Esophagus muscularis mucosa (tissue), 4 donors: ENCODE data around the gene QPCTL. TPM values are rescaled to one million over a fixed set of nuclear protein-coding genes. Genes with fewer than 3 reads are reported as not detected.

Experiments
- DNase-seq: peaks from one replicate; pipeline ENCODE4 v3.0.0-alpha.2; 2017; ENCODE audit errors: extremely low spot score
- H3K27ac ChIP-seq, 4 donors: fragments of 200-600 bp; sonication (generic); replicated peaks in 1 of 4; 1 replicate in 3 of 4; 2 replicates in 1 of 4; pipeline ENCODE4 v1.5.1; 2016 to 2019; ENCODE audit warnings: mild to moderate bottlenecking in 1 of 4
- H3K27me3 ChIP-seq, 4 donors: fragments of 200-600 bp; sonication (generic); one replicate each; pipeline versions ENCODE4 v1.5.1 to v1.6.0; 2016 to 2019
- H3K36me3 ChIP-seq, 4 donors: fragments of 200-600 bp; sonication (generic); one replicate each; pipeline ENCODE4 v1.5.1; 2016 to 2019
- H3K4me1 ChIP-seq, 4 donors: fragments of 200-600 bp; sonication (generic); one replicate each; pipeline ENCODE4 v1.5.1; 2016 to 2019
- H3K4me3 ChIP-seq, 4 donors: fragments of 200-600 bp; sonication (generic); 1 replicate in 2 of 4; 2 replicates in 2 of 4; pipeline ENCODE4 v1.5.1; 2016 to 2019; ENCODE audit warnings: mild to moderate bottlenecking in 4 of 4, moderate library complexity in 1 of 4
- H3K9me3 ChIP-seq, 4 donors: fragments of 200-600 bp; sonication (generic); 1 replicate in 3 of 4; 2 replicates in 1 of 4; pipeline ENCODE4 v1.5.1; 2016 to 2019
- CTCF ChIP-seq, 3 experiments: fragments of 200-600 bp in 2 of 3; fragments of 450-650 bp in 1 of 3; sonication (generic) in 2 of 3; IDR thresholded peaks; one replicate each; pipeline ENCODE4 v1.5.1; 2017 to 2019; ENCODE audit warnings: antibody characterized with exemption in 3 of 3, mild to moderate bottlenecking in 2 of 3, moderate library complexity in 1 of 3
- EP300 ChIP-seq: sonication (generic); formaldehyde crosslinking; IDR thresholded peaks from one replicate; pipeline ENCODE4 v1.6.1; 2017; ENCODE audit warnings: antibody characterized with exemption
- POLR2A ChIP-seq: fragments of 450-650 bp; IDR thresholded peaks from one replicate; pipeline ENCODE4 v1.6.1; 2017; ENCODE audit warnings: antibody characterized with exemption, moderate library complexity, mild to moderate bottlenecking, low read depth
- POLR2AphosphoS5 ChIP-seq, 2 donors: sonication (generic); formaldehyde crosslinking; IDR thresholded peaks; one replicate each; pipeline ENCODE4 v1.6.1; 2017; ENCODE audit warnings: antibody characterized with exemption in 2 of 2
- WGBS: methylation state at CpG from one replicate; pipeline ENCODE4 v1.1.5; 2018; 5-methylcytosine and 5-hydroxymethylcytosine counted together
- intact Hi-C: fragments of 100-400 bp; cut with DNase I; formaldehyde crosslinking; loops from one replicate; pipeline ENCODE4 v1.15.1; 2023
- total RNA-seq, 4 donors: library from RNA; depleted of rRNA; stranded (reverse); fragments of >200 nt; gene quantifications; one replicate each; pipeline versions ENCODE4 v1.1.0 to v1.2.1, GENCODE V29; 2016

Gene QPCTL
- total RNA-seq, 4 donors from 2014 or later: 4.6 to 6.8 (median 6.0) TPM

- TF ChIP-seq CTCF (IDR thresholded peaks at IDR 0.05): no peak
- TF ChIP-seq EP300: no peak
- TF ChIP-seq POLR2AphosphoS5 (IDR thresholded peaks at IDR 0.05): no peak
- TF ChIP-seq POLR2A: no peak
- WGBS: 90% methylated on average over 1 of the region's 1 CpG
- no peak overlapping the region for H3K4me3 ChIP-seq
- no peaks in the 10 kb centered on the region for H3K9me3 ChIP-seq
- H3K36me3 ChIP-seq: no peaks in the 10 kb centered on the region
- no peak overlapping the region for H3K27ac ChIP-seq
- peaks cover 11 to 13% (median 11%) of the 10 kb centered on the region in 4 donors for H3K4me1 ChIP-seq
- intact Hi-C loops: no loop called here
- H3K27me3 ChIP-seq: peaks cover 0 to 92% (median 22%) of the 10 kb centered on the region in 4 donors
- DNase-seq: no peak
These were observed 28.7 kb upstream of the QPCTL start for GRCh38 chr19:45663800-45664199.

DNA sequence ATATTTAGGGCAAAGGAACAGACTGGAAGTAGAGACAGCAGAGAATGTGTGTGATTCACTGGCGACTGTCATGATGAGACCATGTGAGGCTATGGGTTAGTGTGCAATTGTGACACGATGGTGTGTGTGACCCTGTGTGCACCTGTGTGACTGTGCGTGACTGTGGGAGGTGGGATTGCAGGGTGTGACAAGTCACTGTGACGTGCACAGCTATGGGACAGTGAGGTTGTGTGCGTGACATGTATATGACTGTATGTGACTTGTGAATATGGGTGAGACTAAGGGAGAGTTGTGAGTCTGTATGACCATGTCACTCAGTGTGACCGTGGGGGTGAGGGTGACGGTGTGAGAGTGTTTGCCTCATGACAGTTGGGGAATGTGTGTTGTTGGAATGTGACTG lies 27.9 kb upstream of the QPCTL start:
- H3K27me3 ChIP-seq: peaks cover 4 to 93% (median 29%) of the 10 kb centered on the region in 4 donors
- H3K4me3 ChIP-seq: no peak overlapping the region
- WGBS: 69% methylated on average over 7 of the region's 7 CpGs
- no peak overlapping the region for H3K27ac ChIP-seq
- H3K4me1 ChIP-seq: peaks cover 19 to 21% (median 19%) of the 10 kb centered on the region in 4 donors
- DNase-seq: no peak
- H3K9me3 ChIP-seq: no peaks in the 10 kb centered on the region
- H3K36me3 ChIP-seq: no peaks in the 10 kb centered on the region
- TF ChIP-seq CTCF (IDR thresholded peaks at IDR 0.05): no peak
- TF ChIP-seq POLR2A: no peak
- TF ChIP-seq EP300: no peak
- intact Hi-C loops: no loop called here

DNA sequence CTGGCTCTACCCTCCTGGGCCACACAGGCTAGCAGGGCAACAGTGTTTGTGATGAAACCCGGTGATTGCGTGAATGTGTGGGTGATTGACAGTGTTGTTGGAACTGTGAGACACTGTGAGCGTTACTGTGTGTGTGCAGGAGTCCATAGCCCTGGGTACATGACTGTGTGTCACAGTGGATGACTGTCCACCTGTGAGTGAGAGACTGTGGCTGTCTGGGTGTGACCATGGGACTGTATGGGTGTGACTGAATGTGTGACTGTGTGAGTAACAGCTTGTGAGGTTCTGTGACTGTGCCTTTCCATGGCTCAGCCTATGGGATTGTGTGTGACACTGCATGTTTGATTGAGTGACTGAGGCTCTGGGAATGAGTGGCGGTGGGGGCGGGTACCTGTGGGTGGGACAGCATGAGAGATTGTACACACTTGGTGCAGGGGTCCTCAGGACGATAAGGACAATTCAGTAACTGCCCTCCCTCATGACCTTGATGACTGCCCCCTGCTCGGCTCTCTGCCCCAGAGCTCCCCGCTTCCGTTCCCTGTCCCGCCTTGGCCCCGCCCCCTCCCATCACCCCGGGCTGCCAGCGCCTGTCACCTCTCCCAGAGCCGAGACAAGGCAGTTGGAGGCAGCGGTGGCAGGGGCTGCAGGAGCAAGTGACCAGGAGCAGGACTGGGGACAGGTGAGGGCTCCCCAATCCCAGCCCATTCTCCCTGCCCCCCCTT lies 24.7 kb upstream of the QPCTL start, which contains the start of gene GIPR:
Gene GIPR (plus strand): TSS at position 602 of the 722 bp plus-strand sequence. CDS start 1,300 bp downstream, outside the sequence.
- H3K27me3 ChIP-seq: peaks cover 6 to 100% (median 53%) of the 10 kb centered on the region in 4 donors
- H3K27ac ChIP-seq: no peak within 1 kb of the TSS
- H3K36me3 ChIP-seq: no peaks in the 10 kb centered on the region
- intact Hi-C loops: no loop called here
- H3K4me1 ChIP-seq: peaks cover 22 to 40% (median 32%) of the 10 kb centered on the region in 4 donors
- H3K4me3 ChIP-seq: peak within 1 kb of the TSS; percentile 33 to 49 (median 36)
- TF ChIP-seq EP300: no peak
- TF ChIP-seq POLR2A: no peak
- TF ChIP-seq CTCF (IDR thresholded peaks at IDR 0.05): no peak
- no peak for TF ChIP-seq POLR2AphosphoS5 (IDR thresholded peaks at IDR 0.05)
- DNase-seq: no peak
- H3K9me3 ChIP-seq: no peaks in the 10 kb centered on the region
- WGBS: 27% methylated on average over 6 of the region's 15 CpGs

DNA sequence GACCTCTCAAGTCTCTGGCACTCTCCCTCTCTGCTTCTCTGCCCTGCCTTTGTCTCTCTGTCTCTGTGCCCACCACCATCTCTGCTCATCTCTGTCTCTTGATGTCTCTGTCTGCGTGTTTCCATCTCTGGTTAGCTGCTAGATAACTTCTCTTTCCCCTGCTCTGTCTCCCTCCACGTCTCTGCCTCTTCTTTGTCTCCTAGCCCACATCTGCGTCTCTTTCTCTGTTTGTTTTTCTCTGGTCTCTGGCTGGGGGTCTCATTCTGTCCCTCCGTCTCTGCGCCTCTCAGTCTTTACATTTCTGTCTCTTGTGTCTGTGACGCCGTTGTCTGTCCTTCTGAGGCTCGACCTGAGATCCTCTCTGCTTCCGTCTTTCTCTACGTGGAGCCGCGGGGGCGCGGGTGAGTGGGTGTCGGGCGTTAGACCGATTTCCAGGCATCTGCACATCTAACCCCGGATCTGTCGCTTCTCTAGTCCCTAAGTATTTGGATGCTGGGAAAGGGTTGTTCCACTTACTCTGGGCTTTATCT lies 24.1 kb upstream of the QPCTL start:
- H3K27ac ChIP-seq: no peak overlapping the region
- H3K4me3 ChIP-seq: peak overlapping the region; percentile 33 to 49 (median 36)
- peaks cover 6 to 100% (median 54%) of the 10 kb centered on the region in 4 donors for H3K27me3 ChIP-seq
- no peaks in the 10 kb centered on the region for H3K36me3 ChIP-seq
- peaks cover 22 to 40% (median 32%) of the 10 kb centered on the region in 4 donors for H3K4me1 ChIP-seq
- intact Hi-C loops: no loop called here
- TF ChIP-seq POLR2AphosphoS5 (IDR thresholded peaks at IDR 0.05): no peak
- no peak for TF ChIP-seq POLR2A
- TF ChIP-seq EP300: no peak
- TF ChIP-seq CTCF (IDR thresholded peaks at IDR 0.05): no peak
- no peaks in the 10 kb centered on the region for H3K9me3 ChIP-seq
- DNase-seq: no peak
- WGBS: 2% methylated on average over 19 of the region's 19 CpGs
